ENCODE measurements around the gene MYPN.

DNA sequence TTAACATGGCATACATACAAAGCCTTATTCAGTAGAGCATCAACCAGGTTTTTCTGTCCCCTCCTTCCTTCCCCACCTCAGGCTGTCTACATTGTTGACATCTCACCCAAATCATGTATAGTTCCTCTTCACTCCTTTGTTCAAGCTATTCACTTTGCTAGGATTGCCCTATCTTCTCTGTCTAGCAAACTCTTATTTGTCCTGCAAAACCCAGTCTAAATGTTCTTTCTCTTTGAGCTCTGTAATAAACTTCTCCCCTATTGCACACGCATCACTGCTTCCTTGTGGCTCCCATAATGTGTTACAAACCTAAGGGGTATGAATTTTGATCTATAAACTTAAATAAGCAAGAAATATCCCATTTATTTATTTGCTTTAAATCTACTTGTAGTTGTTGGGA, 36.8 kb downstream of the MYPN start:
- TF ChIP-seq, protein P1, sequence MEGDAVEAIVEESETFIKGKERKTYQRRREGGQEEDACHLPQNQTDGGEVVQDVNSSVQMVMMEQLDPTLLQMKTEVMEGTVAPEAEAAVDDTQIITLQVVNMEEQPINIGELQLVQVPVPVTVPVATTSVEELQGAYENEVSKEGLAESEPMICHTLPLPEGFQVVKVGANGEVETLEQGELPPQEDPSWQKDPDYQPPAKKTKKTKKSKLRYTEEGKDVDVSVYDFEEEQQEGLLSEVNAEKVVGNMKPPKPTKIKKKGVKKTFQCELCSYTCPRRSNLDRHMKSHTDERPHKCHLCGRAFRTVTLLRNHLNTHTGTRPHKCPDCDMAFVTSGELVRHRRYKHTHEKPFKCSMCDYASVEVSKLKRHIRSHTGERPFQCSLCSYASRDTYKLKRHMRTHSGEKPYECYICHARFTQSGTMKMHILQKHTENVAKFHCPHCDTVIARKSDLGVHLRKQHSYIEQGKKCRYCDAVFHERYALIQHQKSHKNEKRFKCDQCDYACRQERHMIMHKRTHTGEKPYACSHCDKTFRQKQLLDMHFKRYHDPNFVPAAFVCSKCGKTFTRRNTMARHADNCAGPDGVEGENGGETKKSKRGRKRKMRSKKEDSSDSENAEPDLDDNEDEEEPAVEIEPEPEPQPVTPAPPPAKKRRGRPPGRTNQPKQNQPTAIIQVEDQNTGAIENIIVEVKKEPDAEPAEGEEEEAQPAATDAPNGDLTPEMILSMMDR (IDR thresholded peaks at IDR 0.05): no peak
- TF ChIP-seq POLR2A (IDR thresholded peaks at IDR 0.05): no peak
